HL-60 (cell line): ENCODE data around the gene DYSF.

Experiments
- CTCF ChIP-seq: IDR thresholded peaks from one replicate; pipeline ENCODE4 v1.5.1; 2011; ENCODE audit warnings: low read length, control low read depth, inconsistent platforms; ENCODE audit not compliant: insufficient read depth
- GABPA ChIP-seq: IDR thresholded peaks from 2 replicates; pipeline ENCODE4 v1.6.1; 2012; ENCODE audit warnings: low read depth
- POLR2AphosphoS5 ChIP-seq: IDR thresholded peaks from 2 replicates; pipeline ENCODE4 v1.6.1; 2012; ENCODE audit warnings: low read depth
- REST ChIP-seq: IDR thresholded peaks from 2 replicates; pipeline ENCODE4 v1.6.1; 2012; ENCODE audit warnings: low read depth; ENCODE audit not compliant: insufficient replicate concordance
- SPI1 ChIP-seq: IDR thresholded peaks from 2 replicates; pipeline ENCODE4 v1.6.1; 2012; ENCODE audit warnings: low read depth, mild to moderate bottlenecking, borderline replicate concordance

- TF ChIP-seq REST (no peak), CTCF (no peak), POLR2AphosphoS5 (no peak), SPI1 (no peak), GABPA (no peak)
Observed at GRCh38 chr2:71609441-71609840, 156.1 kb downstream of the DYSF start.
